Tibial artery (tissue), 4 donors: ENCODE results near the gene CSAG2.
A peak's percentile ranks its signal among the peaks of the same experiment; 100 is the strongest.
"Not testable (repeated sequence)": the region's sequence is repeated elsewhere in the genome, so short reads cannot be mapped to it uniquely, and the experiment has no call there.

Experiments
- DNase-seq, 2 donors: peaks; one replicate each; pipeline ENCODE4 v3.0.0-alpha.2; 2019
- H3K27ac ChIP-seq, 2 donors: fragments of 200-600 bp; sonication (generic) in 1 of 2; 1 replicate in 1 of 2; 2 replicates in 1 of 2; pipeline ENCODE4 v1.5.1; 2018 to 2019; ENCODE audit warnings: mild to moderate bottlenecking in 1 of 2
- H3K27me3 ChIP-seq, 2 donors: fragments of 200-600 bp; sonication (generic) in 1 of 2; one replicate each; pipeline versions ENCODE4 v1.5.1 to v1.6.0; 2016 to 2019
- H3K36me3 ChIP-seq, 3 donors: fragments of 200-600 bp; sonication (generic) in 2 of 3; one replicate each; pipeline ENCODE4 v1.5.1; 2016 to 2019; ENCODE audit warnings: mild to moderate bottlenecking in 2 of 3
- H3K4me1 ChIP-seq, 4 donors: fragments of 200-600 bp; sonication (generic) in 2 of 4; 1 replicate in 3 of 4; 2 replicates in 1 of 4; pipeline ENCODE4 v1.5.1; 2016 to 2019
- H3K4me3 ChIP-seq, 2 donors: fragments of 200-600 bp; sonication (generic) in 1 of 2; 1 replicate in 1 of 2; 2 replicates in 1 of 2; pipeline ENCODE4 v1.5.1; 2018 to 2019; ENCODE audit warnings: mild to moderate bottlenecking in 2 of 2
- H3K9me3 ChIP-seq, 3 donors: fragments of 200-600 bp; sonication (generic) in 1 of 3; one replicate each; pipeline ENCODE4 v1.5.1; 2016 to 2019
- CTCF ChIP-seq, 2 experiments: fragments of 200-600 bp in 1 of 2; fragments of 450-650 bp in 1 of 2; IDR thresholded peaks; one replicate each; pipeline ENCODE4 v1.5.1; 2017 to 2019; ENCODE audit warnings: antibody characterized with exemption in 2 of 2, mild to moderate bottlenecking in 1 of 2, moderate library complexity in 1 of 2
- intact Hi-C: fragments of 100-400 bp; cut with DNase I; formaldehyde crosslinking; loops from one replicate; pipeline ENCODE4 v1.15.0; 2023; ENCODE audit warnings: low total_unique reads

The CSAG2 gene

GRCh38 chrX:152733261-152733975 is 24.3 kb upstream of the CSAG2 start, which contains the start of the genes CSAG1 and MAGEA12:
Gene CSAG1, minus strand, starts transcription at chrX:152733721. Its CDS starts 1,261 bp downstream, at chrX:152732460.
Gene MAGEA12, plus strand, starts transcription at chrX:152733757. Its CDS starts 2,405 bp downstream, at chrX:152736162.
- intact Hi-C loops, result no loop called here
- DNase-seq, result no peak
- no peak for TF ChIP-seq CTCF (IDR thresholded peaks at IDR 0.05)

GRCh38 chrX:152725409-152725808 is 16.3 kb upstream of the CSAG2 start:
- Histone ChIP-seq H3K4me1 (no peaks in the 10 kb centered on the region), H3K9me3 (no peaks in the 10 kb centered on the region), H3K4me3 (no peak overlapping the region), H3K27me3 (no peaks in the 10 kb centered on the region), H3K36me3 (no peaks in the 10 kb centered on the region), H3K27ac (no peak overlapping the region)
- intact Hi-C loops, result no loop called here
- TF ChIP-seq CTCF (IDR thresholded peaks at IDR 0.05), result no peak
- no peak for DNase-seq

More at GRCh38 chrX:152733261-152733975, 24.3 kb upstream of the CSAG2 start, which contains the start of the genes CSAG1 and MAGEA12:
- H3K4me1 ChIP-seq, result no peaks in the 10 kb centered on the region
- H3K36me3 ChIP-seq, result no peaks in the 10 kb centered on the region
- H3K27me3 ChIP-seq, result no peaks in the 10 kb centered on the region
- no peak within 1 kb of the TSS for H3K4me3 ChIP-seq
- no peak within 1 kb of the TSS for H3K27ac ChIP-seq
- H3K9me3 ChIP-seq, result no peaks in the 10 kb centered on the region

- H3K4me3 ChIP-seq, H3K4me1 ChIP-seq, H3K9me3 ChIP-seq, H3K27ac ChIP-seq, DNase-seq, H3K36me3 ChIP-seq, H3K27me3 ChIP-seq, intact Hi-C loops: not testable (repeated sequence)
Observed at GRCh38 chrX:152713815-152714787, 5.0 kb upstream of the CSAG2 start, which contains the start of gene MAGEA2B. Gene MAGEA2B, plus strand, starts transcription at chrX:152714628. Its CDS starts 2,479 bp downstream, at chrX:152717107.

GRCh38 chrX:152713195-152713594 is 4.1 kb upstream of the CSAG2 start:
- intact Hi-C loops, H3K27ac ChIP-seq, DNase-seq, H3K9me3 ChIP-seq, H3K27me3 ChIP-seq, H3K36me3 ChIP-seq, H3K4me3 ChIP-seq, H3K4me1 ChIP-seq: not testable (repeated sequence)

GRCh38 chrX:152706500-152706899 is 2.6 kb downstream of the CSAG2 start:
- H3K36me3 ChIP-seq, H3K27ac ChIP-seq, DNase-seq, H3K4me1 ChIP-seq, H3K27me3 ChIP-seq, H3K9me3 ChIP-seq, H3K4me3 ChIP-seq, intact Hi-C loops: not testable (repeated sequence)

- H3K36me3 ChIP-seq, H3K4me3 ChIP-seq, intact Hi-C loops, H3K27me3 ChIP-seq, H3K27ac ChIP-seq, H3K9me3 ChIP-seq, H3K4me1 ChIP-seq: not testable (repeated sequence)
- peak in 1 of 2 donors; percentile 28 for DNase-seq
Observed at GRCh38 chrX:152700390-152700789, 8.7 kb downstream of the CSAG2 start.

GRCh38 chrX:152697952-152698931 is 10.8 kb downstream of the CSAG2 start, which contains the start of gene MAGEA3:
Gene MAGEA3, plus strand, starts transcription at chrX:152698794. Its CDS starts 2,039 bp downstream, at chrX:152700833.
- H3K4me1 ChIP-seq, H3K27me3 ChIP-seq, intact Hi-C loops: not testable (repeated sequence)

GRCh38 chrX:152681012-152681411 is 28.1 kb downstream of the CSAG2 start:
- H3K9me3 ChIP-seq, H3K4me3 ChIP-seq, DNase-seq, H3K27ac ChIP-seq, intact Hi-C loops, H3K27me3 ChIP-seq, H3K36me3 ChIP-seq, H3K4me1 ChIP-seq: not testable (repeated sequence)

More at GRCh38 chrX:152697952-152698931, 10.8 kb downstream of the CSAG2 start, which contains the start of gene MAGEA3:
- not testable (repeated sequence) for H3K4me3 ChIP-seq, H3K27ac ChIP-seq, H3K36me3 ChIP-seq, DNase-seq, H3K9me3 ChIP-seq

GRCh38 chrX:152674652-152675051 is 34.4 kb downstream of the CSAG2 start:
- H3K27ac ChIP-seq, intact Hi-C loops, H3K4me3 ChIP-seq, H3K4me1 ChIP-seq, H3K27me3 ChIP-seq, H3K9me3 ChIP-seq, DNase-seq, H3K36me3 ChIP-seq: not testable (repeated sequence)
